ENCODE results near the gene SP2. TPM values are rescaled to one million over a fixed set of nuclear protein-coding genes. Genes with fewer than 3 reads are reported as not detected.

Gene SP2
- total and polyA plus RNA-seq, 2 donors (not counting 1 experiment from before 2014, with no cell fraction given) = 25.4 to 32.5 TPM

DNA sequence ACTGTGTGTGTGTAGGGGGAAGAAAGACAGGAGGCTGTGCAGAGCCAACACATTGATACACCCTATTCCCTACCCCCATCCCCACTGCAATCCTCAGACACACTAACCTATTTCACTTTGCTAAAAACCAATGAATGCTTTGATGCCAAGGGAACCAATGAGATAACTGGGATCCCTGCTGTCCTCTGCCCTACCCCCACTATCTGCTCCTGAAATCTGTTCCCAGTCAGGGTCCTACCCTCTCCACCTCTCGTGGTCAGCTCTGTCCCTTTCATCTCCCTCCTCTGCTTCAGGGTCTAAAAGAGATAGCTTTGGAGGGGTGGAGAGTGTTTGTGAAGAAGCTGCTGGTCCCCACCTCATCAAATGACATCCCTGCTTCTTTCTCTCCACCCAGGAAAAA lies 26.0 kb upstream of the SP2 start:
- Mint-ChIP-seq H3K27ac (no peak overlapping the region), H3K27me3 (peaks cover 60% of the 10 kb centered on the region), H3K4me1 (peaks cover 5% of the 10 kb centered on the region), H3K4me3 (no peak overlapping the region), H3K9me3 (ENCODE audit: insufficient read depth) (no peaks in the 10 kb centered on the region)
- H3K4me2 ChIP-seq (replicated peaks; ENCODE audit: low read depth, low read length, poor library complexity, severe bottlenecking) = no peak overlapping the region
- no peaks in the 10 kb centered on the region for H4K20me1 ChIP-seq (ENCODE audit: control insufficient read depth, insufficient read depth, low read length, poor library complexity, severe bottlenecking)
- intact Hi-C loops (cut with micrococcal nuclease) = no loop called here
- no peak overlapping the region for H3K4me3 ChIP-seq (ENCODE audit: control extremely low read depth in 1 of 5, extremely low read depth in 1 of 5, insufficient read depth in 1 of 5, low read depth in 2 of 5, low read length in 4 of 5)
- no peaks in the 10 kb centered on the region for H3K9me3 ChIP-seq (ENCODE audit: control extremely low read depth in 1 of 3, control insufficient read depth in 2 of 3, insufficient read depth in 1 of 3, low read length in 2 of 3)
- peaks cover 0 to 52% (median 21%) of the 10 kb centered on the region in 4 experiments for H3K27me3 ChIP-seq (replicated peaks in 1 of 4; ENCODE audit: control extremely low read depth in 1 of 4, control insufficient read depth in 3 of 4, insufficient read depth in 4 of 4, low read length in 3 of 4)
- H3K36me3 ChIP-seq (replicated peaks in 1 of 2; ENCODE audit: control extremely low read depth in 1 of 2, control insufficient read depth in 1 of 2, extremely low read depth in 1 of 2, insufficient read depth in 2 of 2, low read length in 1 of 2) = no peaks in the 10 kb centered on the region
- ATAC-seq (ENCODE audit: low read depth) = no peak
- no CpG with 5 or more reads among the region's 1 CpG for WGBS (ENCODE audit: insufficient coverage)
- peaks cover 8 to 9% of the 10 kb centered on the region in 2 donors for H3K4me1 ChIP-seq (ENCODE audit: control insufficient read depth in 2 of 2, insufficient read depth in 2 of 2, low read length in 2 of 2)
- ChIA-PET POLR2A (no interaction called here), CTCF (interaction anchor here (4.0 kb wide), 1 partner anchor 19 kb away, joined by 12 read pairs; no protein-coding TSS in a partner anchor)
- no peak overlapping the region for H3K9ac ChIP-seq (ENCODE audit: low read length)
- no peak overlapping the region for H2AFZ ChIP-seq (ENCODE audit: insufficient read depth, low read depth, low read length, poor library complexity, severe bottlenecking)
- DNase-seq = no peak
- TF ChIP-seq, protein P1, sequence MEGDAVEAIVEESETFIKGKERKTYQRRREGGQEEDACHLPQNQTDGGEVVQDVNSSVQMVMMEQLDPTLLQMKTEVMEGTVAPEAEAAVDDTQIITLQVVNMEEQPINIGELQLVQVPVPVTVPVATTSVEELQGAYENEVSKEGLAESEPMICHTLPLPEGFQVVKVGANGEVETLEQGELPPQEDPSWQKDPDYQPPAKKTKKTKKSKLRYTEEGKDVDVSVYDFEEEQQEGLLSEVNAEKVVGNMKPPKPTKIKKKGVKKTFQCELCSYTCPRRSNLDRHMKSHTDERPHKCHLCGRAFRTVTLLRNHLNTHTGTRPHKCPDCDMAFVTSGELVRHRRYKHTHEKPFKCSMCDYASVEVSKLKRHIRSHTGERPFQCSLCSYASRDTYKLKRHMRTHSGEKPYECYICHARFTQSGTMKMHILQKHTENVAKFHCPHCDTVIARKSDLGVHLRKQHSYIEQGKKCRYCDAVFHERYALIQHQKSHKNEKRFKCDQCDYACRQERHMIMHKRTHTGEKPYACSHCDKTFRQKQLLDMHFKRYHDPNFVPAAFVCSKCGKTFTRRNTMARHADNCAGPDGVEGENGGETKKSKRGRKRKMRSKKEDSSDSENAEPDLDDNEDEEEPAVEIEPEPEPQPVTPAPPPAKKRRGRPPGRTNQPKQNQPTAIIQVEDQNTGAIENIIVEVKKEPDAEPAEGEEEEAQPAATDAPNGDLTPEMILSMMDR (IDR thresholded peaks at IDR 0.05) = no peak
- TF ChIP-seq EZH2 (IDR thresholded peaks at IDR 0.05; ENCODE audit: borderline replicate concordance, insufficient read depth, low read depth, low read length, poor library complexity, severe bottlenecking) = no peak
- H3K79me2 ChIP-seq (ENCODE audit: control insufficient read depth, insufficient read depth, low read length) = no peaks in the 10 kb centered on the region
- no peak overlapping the region for H3K27ac ChIP-seq (ENCODE audit: low read length in 2 of 2)

DNA sequence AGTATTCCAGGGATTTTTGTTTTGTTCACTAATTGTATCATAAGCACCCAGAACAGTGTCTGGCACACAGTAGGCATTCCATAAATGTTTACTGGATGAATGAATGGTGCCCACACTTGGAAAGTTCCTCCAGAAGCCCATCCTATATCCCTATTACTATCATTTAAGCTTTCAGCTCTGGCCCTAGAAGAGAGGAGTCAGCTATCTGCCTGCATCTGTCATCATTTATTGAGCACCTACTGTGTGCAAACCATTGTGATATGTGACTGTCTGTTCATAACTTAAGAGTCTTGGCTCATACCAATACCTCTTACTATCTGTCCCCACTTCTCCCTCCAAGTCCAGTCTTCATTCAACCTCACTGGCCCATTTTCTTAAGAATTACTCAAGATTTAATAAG lies 25.0 kb upstream of the SP2 start:
- ATAC-seq (ENCODE audit: low read depth) (no peak), DNase-seq (no peak)
- no peak overlapping the region for H3K9ac ChIP-seq (ENCODE audit: low read length)
- H3K4me1 Mint-ChIP-seq = peaks cover 5% of the 10 kb centered on the region
- no peaks in the 10 kb centered on the region for H3K36me3 ChIP-seq (replicated peaks in 1 of 2; ENCODE audit: control extremely low read depth in 1 of 2, control insufficient read depth in 1 of 2, extremely low read depth in 1 of 2, insufficient read depth in 2 of 2, low read length in 1 of 2)
- H3K27ac Mint-ChIP-seq = no peak overlapping the region
- no peak overlapping the region for H2AFZ ChIP-seq (ENCODE audit: insufficient read depth, low read depth, low read length, poor library complexity, severe bottlenecking)
- POLR2A ChIA-PET = no interaction called here
- H3K4me3 Mint-ChIP-seq = no peak overlapping the region
- H3K4me3 ChIP-seq (ENCODE audit: control extremely low read depth in 1 of 5, extremely low read depth in 1 of 5, insufficient read depth in 1 of 5, low read depth in 2 of 5, low read length in 4 of 5) = no peak overlapping the region
- TF ChIP-seq, protein P1 (IDR thresholded peaks at IDR 0.05) = no peak
- no peak for TF ChIP-seq EZH2 (IDR thresholded peaks at IDR 0.05; ENCODE audit: borderline replicate concordance, insufficient read depth, low read depth, low read length, poor library complexity, severe bottlenecking)
- intact Hi-C loops (cut with micrococcal nuclease) = no loop called here
- no peaks in the 10 kb centered on the region for H3K79me2 ChIP-seq (ENCODE audit: control insufficient read depth, insufficient read depth, low read length)
- peaks cover 58% of the 10 kb centered on the region for H3K27me3 Mint-ChIP-seq
- CTCF ChIA-PET = interaction anchor here (0.7 to 4.0 kb wide), 2 partner anchors 18 to 78 kb away, joined by 3 to 12 read pairs; no protein-coding TSS in a partner anchor
- H3K9me3 Mint-ChIP-seq (ENCODE audit: insufficient read depth) = no peaks in the 10 kb centered on the region
- H3K27me3 ChIP-seq (replicated peaks in 1 of 4; ENCODE audit: control extremely low read depth in 1 of 4, control insufficient read depth in 3 of 4, insufficient read depth in 4 of 4, low read length in 3 of 4) = peaks cover 0 to 62% (median 23%) of the 10 kb centered on the region in 4 experiments
- H3K27ac ChIP-seq (ENCODE audit: low read length in 2 of 2) = no peak overlapping the region
- H3K9me3 ChIP-seq (ENCODE audit: control extremely low read depth in 1 of 3, control insufficient read depth in 2 of 3, insufficient read depth in 1 of 3, low read length in 2 of 3) = no peaks in the 10 kb centered on the region
- H4K20me1 ChIP-seq (ENCODE audit: control insufficient read depth, insufficient read depth, low read length, poor library complexity, severe bottlenecking) = no peaks in the 10 kb centered on the region
- H3K4me2 ChIP-seq (replicated peaks; ENCODE audit: low read depth, low read length, poor library complexity, severe bottlenecking) = no peak overlapping the region
- peaks cover 8 to 9% of the 10 kb centered on the region in 2 donors for H3K4me1 ChIP-seq (ENCODE audit: control insufficient read depth in 2 of 2, insufficient read depth in 2 of 2, low read length in 2 of 2)

Measured in B cell (primary cell).